IMR-90 (cell line): ENCODE measurements around the gene DPH6. TPM values are rescaled to one million over a fixed set of nuclear protein-coding genes. Genes with fewer than 3 reads are reported as not detected.

ENCODE experiments used
- ATAC-seq: fragments of 200-7000 bp; cut with Tn5 transposase; 2 replicates; pipeline ENCODE4 v1.9.1; 2020; ENCODE audit warnings: low read depth, mild to moderate bottlenecking, moderate library complexity
- BruUV-seq: library from RNA; stranded (reverse); fragments of 400-500 nt; replicated peaks from 2 replicates; lab custom pipeline; 2021; lab: Mats Ljungman, UMichigan
- CTCF ChIA-PET: fragments of 300-600 bp; formaldehyde crosslinking; extraction: SDS; loops from one replicate; lab custom pipeline; 2021; ENCODE audit warnings: antibody characterized with exemption; lab: Yijun Ruan, JAX
- POLR2A ChIA-PET: fragments of 300-600 bp; sonication (Branson Sonifier 250); formaldehyde crosslinking; loops from one replicate; lab custom pipeline; 2022; ENCODE audit warnings: antibody characterized with exemption; ENCODE audit not compliant: unreplicated experiment; lab: Charles Lee
- DNase-seq: peaks from one replicate; pipeline ENCODE4 v3.0.0; 2013
- H2AFZ ChIP-seq: replicated peaks from 2 replicates; pipeline ENCODE3; 2013; ENCODE audit warnings: low read length, mild to moderate bottlenecking; ENCODE audit not compliant: poor library complexity
- H2AK5ac ChIP-seq: 2 replicates; pipeline ENCODE4 v1.6.1; 2013; ENCODE audit warnings: low read depth, low read length, inconsistent platforms
- H2AK9ac ChIP-seq: replicated peaks from 2 replicates; pipeline ENCODE3; 2013; ENCODE audit warnings: mild to moderate bottlenecking, low read depth, low read length, moderate library complexity; ENCODE audit not compliant: poor library complexity
- H2BK120ac ChIP-seq: 2 replicates; pipeline ENCODE4 v1.6.1; 2013; ENCODE audit warnings: low read depth, low read length, inconsistent platforms
- H2BK15ac ChIP-seq: 3 replicates; pipeline ENCODE4 v1.6.1; 2013; ENCODE audit warnings: low read depth, low read length, inconsistent platforms
- H2BK20ac ChIP-seq: 2 replicates; pipeline ENCODE4 v1.6.1; 2013; ENCODE audit warnings: low read depth, mild to moderate bottlenecking, inconsistent platforms, low read length, moderate library complexity
- H2BK5ac ChIP-seq: 2 replicates; pipeline ENCODE4 v1.6.1; 2013; ENCODE audit warnings: mild to moderate bottlenecking, low read depth, low read length, inconsistent platforms; ENCODE audit not compliant: poor library complexity, severe bottlenecking
- H3K14ac ChIP-seq: replicated peaks from 2 replicates; pipeline ENCODE4 v1.6.1; 2013; ENCODE audit warnings: low read depth, low read length, inconsistent platforms
- H3K18ac ChIP-seq: 2 replicates; pipeline ENCODE4 v1.6.1; 2013; ENCODE audit warnings: low read depth, low read length, control low read depth
- H3K23ac ChIP-seq: 2 replicates; pipeline ENCODE4 v1.6.1; 2013; ENCODE audit warnings: low read depth, low read length, inconsistent platforms
- H3K27ac ChIP-seq: 2 replicates; pipeline ENCODE4 v1.5.1; 2013; ENCODE audit warnings: mild to moderate bottlenecking, control low read depth, low read length; ENCODE audit not compliant: insufficient read depth
- H3K27me3 ChIP-seq: 2 replicates; pipeline ENCODE4 v1.6.1; 2013; ENCODE audit warnings: low read length; ENCODE audit not compliant: control insufficient read depth, insufficient read depth
- H3K36me3 ChIP-seq: 2 replicates; pipeline ENCODE4 v1.6.1; 2013; ENCODE audit warnings: low read length, mixed read lengths; ENCODE audit not compliant: control insufficient read depth, insufficient read depth
- H3K4ac ChIP-seq: 2 replicates; pipeline ENCODE4 v1.6.1; 2013; ENCODE audit warnings: low read depth, low read length, inconsistent platforms
- H3K4me1 ChIP-seq: 2 replicates; pipeline ENCODE4 v1.6.1; 2013; ENCODE audit warnings: low read length, mixed read lengths; ENCODE audit not compliant: control insufficient read depth, insufficient read depth
- H3K4me2 ChIP-seq: 2 replicates; pipeline ENCODE4 v1.6.1; 2013; ENCODE audit warnings: low read depth, mild to moderate bottlenecking, control low read depth, low read length, moderate library complexity
- H3K4me3 ChIP-seq: 2 replicates; pipeline ENCODE4 v1.5.1; 2013; ENCODE audit warnings: low read depth, mild to moderate bottlenecking, control low read depth, low read length, moderate library complexity; ENCODE audit not compliant: insufficient read depth
- H3K56ac ChIP-seq: 2 replicates; pipeline ENCODE4 v1.6.1; 2013; ENCODE audit warnings: low read length, inconsistent platforms; ENCODE audit not compliant: insufficient read depth; ENCODE audit errors: extremely low read depth
- H3K79me1 ChIP-seq, 2 experiments: 2 replicates each; pipeline ENCODE4 v1.6.1; 2013; ENCODE audit warnings: low read length in 2 of 2, inconsistent platforms in 1 of 2, low read depth in 1 of 2
- H3K9ac ChIP-seq: 2 replicates; pipeline ENCODE4 v1.6.1; 2013; ENCODE audit warnings: low read depth, low read length, control low read depth
- H3K9me1 ChIP-seq: 2 replicates; pipeline ENCODE4 v1.6.1; 2013; ENCODE audit warnings: low read length, inconsistent platforms; ENCODE audit not compliant: insufficient read depth
- H3K9me3 ChIP-seq: 2 replicates; pipeline ENCODE4 v1.6.1; 2013; ENCODE audit warnings: low read length; ENCODE audit not compliant: control insufficient read depth, insufficient read depth
- H4K20me1 ChIP-seq: 2 replicates; pipeline ENCODE4 v1.6.1; 2013; ENCODE audit warnings: low read length, inconsistent platforms; ENCODE audit not compliant: insufficient read depth
- H4K5ac ChIP-seq: 2 replicates; pipeline ENCODE4 v1.6.1; 2013; ENCODE audit warnings: mild to moderate bottlenecking, low read depth, low read length, control low read depth
- H4K8ac ChIP-seq, 2 experiments: 2 replicates each; pipeline ENCODE4 v1.6.1; 2013; ENCODE audit warnings: low read depth in 2 of 2, low read length in 2 of 2, control low read depth in 1 of 2, inconsistent platforms in 1 of 2
- H4K91ac ChIP-seq: 2 replicates; pipeline ENCODE4 v1.6.1; 2013; ENCODE audit warnings: low read depth, low read length, inconsistent platforms; ENCODE audit not compliant: insufficient read depth
- BHLHE40 ChIP-seq: fragments of 150-350 bp; IDR thresholded peaks from 2 replicates; pipeline ENCODE4 v1.6.1; 2016; ENCODE audit warnings: mild to moderate bottlenecking, low read depth, low read length
- CHD1 ChIP-seq: IDR thresholded peaks from 2 replicates; pipeline ENCODE4 v1.6.1; 2012; ENCODE audit warnings: low read depth, low read length, improper control_type of control experiment
- FOS ChIP-seq: fragments of 150-350 bp; IDR thresholded peaks from 2 replicates; pipeline ENCODE4 v1.6.1; 2016; ENCODE audit warnings: low read depth, low read length
- MAFK ChIP-seq: IDR thresholded peaks from 2 replicates; pipeline ENCODE4 v1.6.1; 2012; ENCODE audit warnings: low read depth, low read length, improper control_type of control experiment
- MAZ ChIP-seq: IDR thresholded peaks from 2 replicates; pipeline ENCODE4 v1.6.1; 2012; ENCODE audit warnings: low read depth, mild to moderate bottlenecking, low read length, improper control_type of control experiment, moderate library complexity, borderline replicate concordance
- MXI1 ChIP-seq: IDR thresholded peaks from 2 replicates; pipeline ENCODE4 v1.6.1; 2012; ENCODE audit warnings: low read depth, mild to moderate bottlenecking, low read length, moderate library complexity, borderline replicate concordance
- NFE2L2 ChIP-seq: fragments of 150-350 bp; IDR thresholded peaks from 2 replicates; pipeline ENCODE4 v1.6.1; 2016; ENCODE audit warnings: low read depth, mild to moderate bottlenecking, low read length
- POLR2A ChIP-seq: IDR thresholded peaks from 2 replicates; pipeline ENCODE4 v1.6.1; 2012; ENCODE audit warnings: mild to moderate bottlenecking, low read depth, low read length
- RAD21 ChIP-seq: IDR thresholded peaks from 2 replicates; pipeline ENCODE4 v1.6.1; 2012; ENCODE audit warnings: low read length, improper control_type of control experiment
- RCOR1 ChIP-seq: IDR thresholded peaks from 2 replicates; pipeline ENCODE4 v1.6.1; 2012; ENCODE audit warnings: mild to moderate bottlenecking, low read length, improper control_type of control experiment; ENCODE audit not compliant: insufficient replicate concordance
- RFX5 ChIP-seq: IDR thresholded peaks from 2 replicates; pipeline ENCODE4 v1.8.0; 2012; ENCODE audit warnings: low read depth, mild to moderate bottlenecking, low read length, moderate library complexity
- SMC3 ChIP-seq: fragments of 150-350 bp; IDR thresholded peaks from 2 replicates; pipeline ENCODE4 v1.6.1; 2016; ENCODE audit warnings: low read depth, mild to moderate bottlenecking, antibody characterized with exemption, low read length, moderate library complexity
- WGBS, 2 experiments: methylation state at CpG; one replicate each; pipeline versions ENCODE4 v1.1.5 to v1.1.7; 2013; ENCODE audit warnings: missing lambda C conversion rate in 2 of 2; ENCODE audit not compliant: insufficient read length in 1 of 2; ENCODE audit errors: extremely low coverage in 2 of 2; 5-methylcytosine and 5-hydroxymethylcytosine counted together
- dilution Hi-C: fragments of 300-500 bp; cut with HindIII; formaldehyde crosslinking; loops from one replicate; pipeline ENCODE4 v1.14.3; 2018; ENCODE audit warnings: low sequenced_read_pairs; ENCODE audit not compliant: unreplicated experiment
- in situ Hi-C: fragments of 300-500 bp; cut with MboI; formaldehyde crosslinking; loops from 3 replicates; pipeline ENCODE4 v1.14.3; 2019; ENCODE audit warnings: low sequenced_read_pairs, inconsistent platforms, mixed read lengths
- intact Hi-C: fragments of 100-400 bp; cut with micrococcal nuclease; formaldehyde crosslinking; loops from 2 replicates; pipeline ENCODE4 v1.10.0; 2022
- polyA plus RNA-seq, 3 experiments: library from polyadenylated mRNA; depleted of rRNA; stranded (reverse); fragments of >200 nt; gene quantifications; 2 replicates each; pipeline ENCODE4 v1.2.3, GENCODE V29; 2012; ENCODE audit warnings: low replicate concordance in 1 of 3
- total RNA-seq: library from RNA; depleted of rRNA; stranded (reverse); fragments of >200 nt; gene quantifications from 2 replicates; pipeline ENCODE4 v1.2.3, GENCODE V29; 2012
- TF ChIP-seq, protein P1 (sequence below): fragments of 150-350 bp; IDR thresholded peaks from 2 replicates; pipeline ENCODE4 v1.6.1; 2017; ENCODE audit warnings: mild to moderate bottlenecking, antibody characterized with exemption, low read length, low read depth
- TF ChIP-seq, protein P2 (sequence below): conservative IDR thresholded peaks from 2 replicates; pipeline ENCODE4 v1.5.1; 2012; ENCODE audit warnings: mild to moderate bottlenecking, low read depth, low read length, improper control_type of control experiment
- TF ChIP-seq, protein P3 (sequence below): fragments of 150-350 bp; IDR thresholded peaks from 2 replicates; pipeline ENCODE4 v1.6.1; 2016; ENCODE audit warnings: low read depth, mild to moderate bottlenecking, low read length, moderate library complexity, borderline replicate concordance

DPH6 gene
- total and polyA plus RNA-seq, 2 of the 4 experiments (the other 2 are of a cell fraction): 6.1 to 8.1 TPM

DNA sequence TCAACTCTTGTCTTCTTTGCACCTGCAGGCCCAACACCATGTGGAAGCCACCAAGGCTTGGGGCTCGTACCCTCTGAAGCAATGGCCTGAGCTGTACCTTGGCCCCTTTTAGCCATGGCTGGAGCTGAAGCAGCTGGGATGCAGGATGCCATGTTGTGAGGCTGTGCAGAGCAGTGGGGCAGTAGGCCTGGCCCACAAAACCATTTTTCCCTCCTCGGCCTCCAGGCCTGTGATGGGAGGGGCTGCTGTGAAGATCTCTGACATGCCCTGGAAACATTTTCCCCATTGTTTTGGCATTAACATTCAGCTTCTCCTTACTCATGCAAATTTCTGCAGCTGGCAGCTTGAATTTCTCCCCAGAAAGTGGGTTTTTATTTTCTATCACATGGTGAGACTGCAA is 58.5 kb downstream of the DPH6 start:
- H3K23ac ChIP-seq: no peak overlapping the region
- H3K27ac ChIP-seq: no peak overlapping the region
- H3K36me3 ChIP-seq: 0 out of 2 replicates have a peak, but pooled peaks cover 1% of the 10 kb centered on the region
- in situ Hi-C loops (loop anchor here (5.0 kb wide), 1 partner anchor 50 kb away; no protein-coding TSS in a partner anchor), intact Hi-C loops (no loop called here), dilution Hi-C loops (no loop called here)
- no peak overlapping the region for H3K9ac ChIP-seq
- ChIA-PET POLR2A (no interaction called here), CTCF (no interaction called here)
- no peak overlapping the region for H2AFZ ChIP-seq
- no peaks in the 10 kb centered on the region for H3K4me1 ChIP-seq
- H3K9me3 ChIP-seq: peaks cover 6% of the 10 kb centered on the region; the same call in 1 of the 2 replicates
- H3K27me3 ChIP-seq: no peaks in the 10 kb centered on the region
- no peak overlapping the region for H4K8ac ChIP-seq
- H2BK120ac ChIP-seq: no peak overlapping the region
- no peaks in the 10 kb centered on the region for H3K79me1 ChIP-seq
- H2BK20ac ChIP-seq: no peak overlapping the region
- H4K5ac ChIP-seq: no peak overlapping the region
- no peak overlapping the region for H2AK5ac ChIP-seq
- H3K14ac ChIP-seq: no peak overlapping the region
- no peaks in the 10 kb centered on the region for H3K9me1 ChIP-seq
- no CpG with 5 or more reads among the region's 2 CpGs for WGBS, 2 experiments
- H2BK15ac ChIP-seq: no peak overlapping the region
- BruUV-seq: no TSS peak
- H2BK5ac ChIP-seq: no peak overlapping the region
- H2AK9ac ChIP-seq: no peak overlapping the region
- ATAC-seq (no peak), DNase-seq (no peak)
- no peak overlapping the region for H3K4ac ChIP-seq
- TF ChIP-seq POLR2A (no peak), MXI1 (no peak), MAZ (no peak), FOS (no peak), MAFK (no peak), RFX5 (no peak), NFE2L2 (no peak), BHLHE40 (no peak), CHD1 (no peak), RAD21 (no peak), SMC3 (no peak), RCOR1 (no peak)
- TF ChIP-seq, protein P1, sequence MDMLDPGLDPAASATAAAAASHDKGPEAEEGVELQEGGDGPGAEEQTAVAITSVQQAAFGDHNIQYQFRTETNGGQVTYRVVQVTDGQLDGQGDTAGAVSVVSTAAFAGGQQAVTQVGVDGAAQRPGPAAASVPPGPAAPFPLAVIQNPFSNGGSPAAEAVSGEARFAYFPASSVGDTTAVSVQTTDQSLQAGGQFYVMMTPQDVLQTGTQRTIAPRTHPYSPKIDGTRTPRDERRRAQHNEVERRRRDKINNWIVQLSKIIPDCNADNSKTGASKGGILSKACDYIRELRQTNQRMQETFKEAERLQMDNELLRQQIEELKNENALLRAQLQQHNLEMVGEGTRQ: no peak
- TF ChIP-seq, protein P2, sequence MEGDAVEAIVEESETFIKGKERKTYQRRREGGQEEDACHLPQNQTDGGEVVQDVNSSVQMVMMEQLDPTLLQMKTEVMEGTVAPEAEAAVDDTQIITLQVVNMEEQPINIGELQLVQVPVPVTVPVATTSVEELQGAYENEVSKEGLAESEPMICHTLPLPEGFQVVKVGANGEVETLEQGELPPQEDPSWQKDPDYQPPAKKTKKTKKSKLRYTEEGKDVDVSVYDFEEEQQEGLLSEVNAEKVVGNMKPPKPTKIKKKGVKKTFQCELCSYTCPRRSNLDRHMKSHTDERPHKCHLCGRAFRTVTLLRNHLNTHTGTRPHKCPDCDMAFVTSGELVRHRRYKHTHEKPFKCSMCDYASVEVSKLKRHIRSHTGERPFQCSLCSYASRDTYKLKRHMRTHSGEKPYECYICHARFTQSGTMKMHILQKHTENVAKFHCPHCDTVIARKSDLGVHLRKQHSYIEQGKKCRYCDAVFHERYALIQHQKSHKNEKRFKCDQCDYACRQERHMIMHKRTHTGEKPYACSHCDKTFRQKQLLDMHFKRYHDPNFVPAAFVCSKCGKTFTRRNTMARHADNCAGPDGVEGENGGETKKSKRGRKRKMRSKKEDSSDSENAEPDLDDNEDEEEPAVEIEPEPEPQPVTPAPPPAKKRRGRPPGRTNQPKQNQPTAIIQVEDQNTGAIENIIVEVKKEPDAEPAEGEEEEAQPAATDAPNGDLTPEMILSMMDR: no peak
- TF ChIP-seq, protein P3, sequence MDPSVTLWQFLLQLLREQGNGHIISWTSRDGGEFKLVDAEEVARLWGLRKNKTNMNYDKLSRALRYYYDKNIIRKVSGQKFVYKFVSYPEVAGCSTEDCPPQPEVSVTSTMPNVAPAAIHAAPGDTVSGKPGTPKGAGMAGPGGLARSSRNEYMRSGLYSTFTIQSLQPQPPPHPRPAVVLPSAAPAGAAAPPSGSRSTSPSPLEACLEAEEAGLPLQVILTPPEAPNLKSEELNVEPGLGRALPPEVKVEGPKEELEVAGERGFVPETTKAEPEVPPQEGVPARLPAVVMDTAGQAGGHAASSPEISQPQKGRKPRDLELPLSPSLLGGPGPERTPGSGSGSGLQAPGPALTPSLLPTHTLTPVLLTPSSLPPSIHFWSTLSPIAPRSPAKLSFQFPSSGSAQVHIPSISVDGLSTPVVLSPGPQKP: no peak
- H4K20me1 ChIP-seq: no peaks in the 10 kb centered on the region
- no peak overlapping the region for H3K4me2 ChIP-seq
- no peak overlapping the region for H3K56ac ChIP-seq
- no peak overlapping the region for H3K18ac ChIP-seq
- no peak overlapping the region for H4K91ac ChIP-seq
- H3K4me3 ChIP-seq: no peak overlapping the region
